Prostate gland (tissue), 2 donors: Measurements from ENCODE around the gene NPS. TPM values are rescaled to one million over a fixed set of nuclear protein-coding genes. Genes with fewer than 3 reads are reported as not detected.

ENCODE experiments used
- DNase-seq: peaks from one replicate; pipeline ENCODE4 v3.0.0-alpha.2; 2019; ENCODE audit warnings: low spot score
- H3K27ac ChIP-seq, 2 donors: fragments of 200-600 bp; sonication (generic); 2 replicates each; pipeline ENCODE4 v1.5.1; 2017 to 2019
- H3K27me3 ChIP-seq: fragments of 200-600 bp; sonication (generic); replicated peaks from 2 replicates; pipeline ENCODE4 v1.5.1; 2019; ENCODE audit not compliant: insufficient read depth
- H3K36me3 ChIP-seq, 2 donors: fragments of 200-600 bp; sonication (generic); 1 replicate in 1 of 2; 2 replicates in 1 of 2; pipeline versions ENCODE4 v1.5.1 to v1.8.1; 2017 to 2019
- H3K4me1 ChIP-seq: fragments of 200-600 bp; sonication (generic); replicated peaks from 2 replicates; pipeline ENCODE4 v1.5.1; 2019
- H3K4me3 ChIP-seq, 2 donors: fragments of 200-600 bp; sonication (generic); 2 replicates each; pipeline ENCODE4 v1.5.1; 2017 to 2019
- H3K9me3 ChIP-seq: fragments of 200-600 bp; sonication (generic); 2 replicates; pipeline ENCODE4 v1.5.1; 2017
- CTCF ChIP-seq, 4 experiments: fragments of 200-600 bp in 2 of 4; fragments of 450-650 bp in 2 of 4; sonication (generic) in 2 of 4; IDR thresholded peaks; 1 replicate in 3 of 4; 2 replicates in 1 of 4; pipeline ENCODE4 v1.5.1; 2016 to 2019; ENCODE audit warnings: antibody characterized with exemption in 4 of 4, mild to moderate bottlenecking in 2 of 4, moderate library complexity in 2 of 4
- POLR2A ChIP-seq: fragments of 450-650 bp; IDR thresholded peaks from one replicate; pipeline ENCODE4 v1.6.1; 2016; ENCODE audit warnings: antibody characterized with exemption, mild to moderate bottlenecking
- POLR2AphosphoS5 ChIP-seq: sonication (generic); formaldehyde crosslinking; IDR thresholded peaks from one replicate; pipeline ENCODE4 v1.6.1; 2017; ENCODE audit warnings: antibody characterized with exemption
- WGBS: methylation state at CpG from one replicate; pipeline ENCODE4 v1.1.5; 2018; 5-methylcytosine and 5-hydroxymethylcytosine counted together
- intact Hi-C: fragments of 100-400 bp; cut with DNase I; formaldehyde crosslinking; loops from one replicate; pipeline ENCODE4 v1.14.2; 2022
- total RNA-seq, 2 donors: library from RNA; depleted of rRNA; stranded (reverse); fragments of >200 nt; gene quantifications; one replicate each; pipeline ENCODE4 v1.1.0, GENCODE V29; 2016

The NPS gene
- total RNA-seq, 2 donors from 2014 or later: not detected

GRCh38 chr10:127578259-127578960, 29.3 kb downstream of the NPS start:
- no peaks in the 10 kb centered on the region for H3K27me3 ChIP-seq
- H3K4me1 ChIP-seq: no peaks in the 10 kb centered on the region
- WGBS: 75% methylated on average over 10 of the region's 10 CpGs
- no peaks in the 10 kb centered on the region for H3K9me3 ChIP-seq
- intact Hi-C loops: no loop called here
- H3K36me3 ChIP-seq: no peaks in the 10 kb centered on the region
- no peak overlapping the region for H3K27ac ChIP-seq
- TF ChIP-seq CTCF (IDR thresholded peaks at IDR 0.05) (no peak), POLR2A (no peak), POLR2AphosphoS5 (no peak)
- no peak for DNase-seq
- no peak overlapping the region for H3K4me3 ChIP-seq

- WGBS: 95% methylated on average over 7 of the region's 7 CpGs
- no peak overlapping the region for H3K27ac ChIP-seq
- no peak for DNase-seq
Measured at GRCh38 chr10:127578961-127579305, 29.8 kb downstream of the NPS start.

GRCh38 chr10:127579640-127580039, 30.5 kb downstream of the NPS start:
- no peak overlapping the region for H3K27ac ChIP-seq
- TF ChIP-seq CTCF (IDR thresholded peaks at IDR 0.05): no peak
- TF ChIP-seq POLR2A: no peak
- TF ChIP-seq POLR2AphosphoS5: no peak
- no peaks in the 10 kb centered on the region for H3K36me3 ChIP-seq
- DNase-seq: no peak
- no peaks in the 10 kb centered on the region for H3K9me3 ChIP-seq
- H3K4me3 ChIP-seq: no peak overlapping the region
- H3K4me1 ChIP-seq: no peaks in the 10 kb centered on the region
- WGBS: 21% methylated on average over 2 of the region's 2 CpGs
- intact Hi-C loops: no loop called here
- no peaks in the 10 kb centered on the region for H3K27me3 ChIP-seq

More at GRCh38 chr10:127578961-127579305, 29.8 kb downstream of the NPS start:
- TF ChIP-seq POLR2AphosphoS5 (no peak), CTCF (IDR thresholded peaks at IDR 0.05) (no peak), POLR2A (no peak)
- intact Hi-C loops: no loop called here
- Histone ChIP-seq H3K4me1 (no peaks in the 10 kb centered on the region), H3K27me3 (no peaks in the 10 kb centered on the region), H3K9me3 (no peaks in the 10 kb centered on the region), H3K4me3 (no peak overlapping the region), H3K36me3 (no peaks in the 10 kb centered on the region)

- no peaks in the 10 kb centered on the region for H3K27me3 ChIP-seq
- no peak overlapping the region for H3K4me3 ChIP-seq
- no peak for DNase-seq
- no peak overlapping the region for H3K27ac ChIP-seq
- no peaks in the 10 kb centered on the region for H3K36me3 ChIP-seq
- intact Hi-C loops: no loop called here
- H3K4me1 ChIP-seq: no peaks in the 10 kb centered on the region
- 76% methylated on average over 17 of the region's 17 CpGs for WGBS
- no peaks in the 10 kb centered on the region for H3K9me3 ChIP-seq
- no peak for TF ChIP-seq POLR2A
- no peak for TF ChIP-seq POLR2AphosphoS5
- TF ChIP-seq CTCF (IDR thresholded peaks at IDR 0.05): no peak
Measured at GRCh38 chr10:127580822-127581221, 31.7 kb downstream of the NPS start.

- H3K4me1 ChIP-seq: no peaks in the 10 kb centered on the region
- H3K4me3 ChIP-seq: no peak overlapping the region
- TF ChIP-seq POLR2A (no peak), POLR2AphosphoS5 (no peak), CTCF (IDR thresholded peaks at IDR 0.05) (no peak)
- no peak overlapping the region for H3K27ac ChIP-seq
- 67% methylated on average over 4 of the region's 4 CpGs for WGBS
- no peaks in the 10 kb centered on the region for H3K36me3 ChIP-seq
- H3K9me3 ChIP-seq: no peaks in the 10 kb centered on the region
- H3K27me3 ChIP-seq: no peaks in the 10 kb centered on the region
- intact Hi-C loops: no loop called here
- DNase-seq: no peak
Measured at GRCh38 chr10:127585519-127586023, 36.5 kb downstream of the NPS start.
